ENCODE data around the gene MUC22. TPM values are rescaled to one million over a fixed set of nuclear protein-coding genes. Genes with fewer than 3 reads are reported as not detected.
"Not testable (repeated sequence)": the region's sequence is repeated elsewhere in the genome, so short reads cannot be mapped to it uniquely, and the experiment has no call there.

Gene MUC22
- total and polyA plus RNA-seq, 3 donors from 2014 or later, result 0.21 to 0.87 (median 0.31) TPM

- Histone ChIP-seq H3K27me3 (no peaks in the 10 kb centered on the region), H3K27ac (no peak overlapping the region), H3K4me3 (no peak overlapping the region), H3K9me3 (no peaks in the 10 kb centered on the region), H3K36me3 (ENCODE audit: low read depth, missing control alignments) (no peaks in the 10 kb centered on the region), H3K4me1 (no peaks in the 10 kb centered on the region)
- no peak for DNase-seq
- intact Hi-C loops (cut with DNase I; ENCODE audit: low total_unique reads), result no loop called here
- TF ChIP-seq CTCF (IDR thresholded peaks at IDR 0.05) (no peak), POLR2A (IDR thresholded peaks at IDR 0.05) (no peak)
- WGBS, 2 donors, result 81 to 89% methylated on average over 8 to 9 of the region's 9 CpGs
These were observed 22.0 kb upstream of the MUC22 start for GRCh38 chr6:30988209-30988825.

GRCh38 chr6:30990422-30991086, 19.7 kb upstream of the MUC22 start:
- WGBS, 2 donors, result 72 to 77% methylated on average over 8 of the region's 8 CpGs
- no peaks in the 10 kb centered on the region for H3K36me3 ChIP-seq (ENCODE audit: low read depth, missing control alignments)

GRCh38 chr6:30991891-30992290, 18.4 kb upstream of the MUC22 start:
- intact Hi-C loops (cut with DNase I; ENCODE audit: low total_unique reads), result no loop called here
- Histone ChIP-seq H3K27me3 (no peaks in the 10 kb centered on the region), H3K27ac (no peak overlapping the region), H3K9me3 (no peaks in the 10 kb centered on the region), H3K4me3 (no peak overlapping the region), H3K36me3 (ENCODE audit: low read depth, missing control alignments) (no peaks in the 10 kb centered on the region), H3K4me1 (no peaks in the 10 kb centered on the region)
- TF ChIP-seq POLR2A (IDR thresholded peaks at IDR 0.05) (no peak), CTCF (IDR thresholded peaks at IDR 0.05) (no peak)
- DNase-seq, result no peak
- 68 to 86% methylated on average over 2 of the region's 2 CpGs for WGBS, 2 donors

More at GRCh38 chr6:30990422-30991086, 19.7 kb upstream of the MUC22 start:
- no peaks in the 10 kb centered on the region for H3K9me3 ChIP-seq
- no peaks in the 10 kb centered on the region for H3K27me3 ChIP-seq
- DNase-seq, result no peak
- H3K4me3 ChIP-seq, result no peak overlapping the region
- no peak for TF ChIP-seq CTCF (IDR thresholded peaks at IDR 0.05)
- no peak for TF ChIP-seq POLR2A (IDR thresholded peaks at IDR 0.05)
- intact Hi-C loops (cut with DNase I; ENCODE audit: low total_unique reads), result no loop called here
- no peaks in the 10 kb centered on the region for H3K4me1 ChIP-seq
- H3K27ac ChIP-seq, result no peak overlapping the region

GRCh38 chr6:30997301-30997700, 13.0 kb upstream of the MUC22 start:
- Histone ChIP-seq H3K36me3 (ENCODE audit: low read depth, missing control alignments) (no peaks in the 10 kb centered on the region), H3K4me3 (no peak overlapping the region), H3K27me3 (no peaks in the 10 kb centered on the region), H3K4me1 (no peaks in the 10 kb centered on the region), H3K9me3 (no peaks in the 10 kb centered on the region), H3K27ac (no peak overlapping the region)
- intact Hi-C loops (cut with DNase I; ENCODE audit: low total_unique reads), result no loop called here
- WGBS, 2 donors, result 91 to 100% methylated on average over 2 of the region's 2 CpGs
- no peak for DNase-seq
- TF ChIP-seq POLR2A (IDR thresholded peaks at IDR 0.05), result no peak
- no peak for TF ChIP-seq CTCF (IDR thresholded peaks at IDR 0.05)

GRCh38 chr6:30998785-30999184, 11.5 kb upstream of the MUC22 start:
- Histone ChIP-seq H3K4me3 (no peak overlapping the region), H3K27me3 (no peaks in the 10 kb centered on the region), H3K36me3 (ENCODE audit: low read depth, missing control alignments) (no peaks in the 10 kb centered on the region), H3K27ac (no peak overlapping the region), H3K9me3 (no peaks in the 10 kb centered on the region), H3K4me1 (no peaks in the 10 kb centered on the region)
- intact Hi-C loops (cut with DNase I; ENCODE audit: low total_unique reads), result no loop called here
- TF ChIP-seq POLR2A (IDR thresholded peaks at IDR 0.05) (no peak), CTCF (IDR thresholded peaks at IDR 0.05) (no peak)
- 71 to 73% methylated on average over 5 of the region's 5 CpGs for WGBS, 2 donors
- no peak for DNase-seq

GRCh38 chr6:31000067-31000860, 10.0 kb upstream of the MUC22 start:
- H3K4me3 ChIP-seq, result peak overlapping the region in 1 of 2 donors; percentile 41
- DNase-seq; H3K27me3 ChIP-seq; H3K9me3 ChIP-seq; H3K36me3 ChIP-seq (ENCODE audit: low read depth, missing control alignments); H3K4me1 ChIP-seq; intact Hi-C loops (cut with DNase I; ENCODE audit: low total_unique reads); H3K27ac ChIP-seq: not testable (repeated sequence)
- WGBS, 2 donors, result 60 to 68% methylated on average over 4 to 39 of the region's 39 CpGs
